GM19452 (cell line): ENCODE results near the gene CCL19.

Experiments
- ATAC-seq: cut with Tn5 transposase; IDR thresholded peaks from one replicate; pipeline ENCODE4 v1.9.1; 2021; ENCODE audit not compliant: unreplicated experiment

CCL19 gene

GRCh38 chr9:34664281-34665066 is 26.6 kb downstream of the CCL19 start:
- ATAC-seq = peak; percentile 51

GRCh38 chr9:34663303-34663605 is 27.8 kb downstream of the CCL19 start:
- ATAC-seq = no peak

- ATAC-seq = no peak
Measured at GRCh38 chr9:34662526-34663302, 28.4 kb downstream of the CCL19 start, which contains the start of gene CCL27. TSS of gene CCL27 (minus strand) at chr9:34662657. CDS start at chr9:34662633, 24 bp downstream.

- no peak for ATAC-seq
Measured at GRCh38 chr9:34659592-34660253, 31.4 kb downstream of the CCL19 start.

GRCh38 chr9:34658461-34658860 is 32.6 kb downstream of the CCL19 start:
- ATAC-seq = no peak

GRCh38 chr9:34656992-34657391 is 34.1 kb downstream of the CCL19 start:
- no peak for ATAC-seq

GRCh38 chr9:34655394-34655793 is 35.7 kb downstream of the CCL19 start:
- ATAC-seq = no peak

GRCh38 chr9:34654323-34655051 is 36.6 kb downstream of the CCL19 start:
- no peak for ATAC-seq

GRCh38 chr9:34653151-34654072 is 37.7 kb downstream of the CCL19 start:
- ATAC-seq = no peak

GRCh38 chr9:34652602-34653000 is 38.5 kb downstream of the CCL19 start:
- ATAC-seq = no peak

- no peak for ATAC-seq
Measured at GRCh38 chr9:34651876-34652601, 39.0 kb downstream of the CCL19 start, which contains the start of gene IL11RA. TSS of gene IL11RA (plus strand) at chr9:34652185. CDS start at chr9:34655218, 3,033 bp downstream.

GRCh38 chr9:34651321-34651720 is 39.8 kb downstream of the CCL19 start:
- no peak for ATAC-seq

- no peak for ATAC-seq
Measured at GRCh38 chr9:34650816-34651215, 40.3 kb downstream of the CCL19 start.

GRCh38 chr9:34648673-34649072 is 42.4 kb downstream of the CCL19 start:
- ATAC-seq = no peak

- no peak for ATAC-seq
Measured at GRCh38 chr9:34647651-34648050, 43.4 kb downstream of the CCL19 start.

- no peak for ATAC-seq
Measured at GRCh38 chr9:34647084-34647403, 44.0 kb downstream of the CCL19 start.

- peak; percentile 79 for ATAC-seq
Measured at GRCh38 chr9:34646211-34647083, 44.6 kb downstream of the CCL19 start, which contains the start of gene GALT. TSS of gene GALT (plus strand) at chr9:34646675. CDS start at chr9:34646705, 30 bp downstream.

- ATAC-seq = no peak
Measured at GRCh38 chr9:34644766-34645314, 46.2 kb downstream of the CCL19 start.
